Measurements from ENCODE around the gene GPN2. TPM values are rescaled to one million over a fixed set of nuclear protein-coding genes. Genes with fewer than 3 reads are reported as not detected.
"Not testable (repeated sequence)": the region's sequence is repeated elsewhere in the genome, so short reads cannot be mapped to it uniquely, and the experiment has no call there.

Gene GPN2
- total and polyA plus RNA-seq, 2 donors (not counting 1 experiment from before 2014, with no cell fraction given): 12.2 to 21.5 TPM

DNA sequence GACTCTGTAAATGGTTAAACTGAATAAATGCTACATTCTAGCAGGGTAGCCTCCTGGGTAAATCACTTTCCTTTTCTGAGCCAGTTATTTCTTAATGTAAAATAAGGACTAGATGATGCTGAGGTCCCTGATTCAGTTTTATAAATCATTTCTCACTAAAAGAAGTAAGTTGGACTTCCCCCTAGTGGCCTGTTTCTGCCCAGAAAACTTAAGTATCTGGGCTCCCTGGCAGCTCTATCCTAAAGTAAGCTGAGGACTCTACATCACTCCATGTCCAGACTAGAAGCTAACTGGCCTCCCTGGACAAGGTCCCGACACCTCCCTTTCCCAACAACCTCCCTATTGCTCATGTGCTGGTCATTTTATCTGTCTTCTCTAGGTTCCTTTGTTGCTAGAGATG, 3.0 kb downstream of the GPN2 start:
- peak; percentile 43 to 51 for DNase-seq (ENCODE audit: low read depth in 2 of 2)
- Histone ChIP-seq H3K9ac (ENCODE audit: insufficient read depth, low read length) (no peak overlapping the region), H3K4me1 (ENCODE audit: control insufficient read depth, extremely low read depth, insufficient read depth, low read length) (peaks cover 10% of the 10 kb centered on the region), H3K4me3 (replicated peaks in 1 of 4; ENCODE audit: control extremely low read depth in 1 of 4, insufficient read depth in 1 of 4, low read depth in 3 of 4, low read length in 4 of 4) (no peak overlapping the region), H3K27me3 (ENCODE audit: control insufficient read depth, insufficient read depth, low read length) (no peaks in the 10 kb centered on the region), H2AFZ (ENCODE audit: low read length) (no peak overlapping the region), H3K27ac (ENCODE audit: insufficient read depth, low read length) (no peak overlapping the region), H3K9me3 (ENCODE audit: control insufficient read depth, insufficient read depth, low read depth, low read length) (no peaks in the 10 kb centered on the region), H3K4me2 (ENCODE audit: extremely low read depth, insufficient read depth, low read length) (no peak overlapping the region), H3K79me2 (ENCODE audit: control insufficient read depth, insufficient read depth, low read length) (peaks cover 18% of the 10 kb centered on the region), H3K36me3 (ENCODE audit: control insufficient read depth, insufficient read depth, low read length) (peaks cover 17% of the 10 kb centered on the region), H4K20me1 (ENCODE audit: control insufficient read depth, extremely low read depth, insufficient read depth, low read length) (no peaks in the 10 kb centered on the region)
- TF ChIP-seq EZH2 (IDR thresholded peaks at IDR 0.05; ENCODE audit: low read length, missing control alignments): no peak
- TF ChIP-seq, protein P1, sequence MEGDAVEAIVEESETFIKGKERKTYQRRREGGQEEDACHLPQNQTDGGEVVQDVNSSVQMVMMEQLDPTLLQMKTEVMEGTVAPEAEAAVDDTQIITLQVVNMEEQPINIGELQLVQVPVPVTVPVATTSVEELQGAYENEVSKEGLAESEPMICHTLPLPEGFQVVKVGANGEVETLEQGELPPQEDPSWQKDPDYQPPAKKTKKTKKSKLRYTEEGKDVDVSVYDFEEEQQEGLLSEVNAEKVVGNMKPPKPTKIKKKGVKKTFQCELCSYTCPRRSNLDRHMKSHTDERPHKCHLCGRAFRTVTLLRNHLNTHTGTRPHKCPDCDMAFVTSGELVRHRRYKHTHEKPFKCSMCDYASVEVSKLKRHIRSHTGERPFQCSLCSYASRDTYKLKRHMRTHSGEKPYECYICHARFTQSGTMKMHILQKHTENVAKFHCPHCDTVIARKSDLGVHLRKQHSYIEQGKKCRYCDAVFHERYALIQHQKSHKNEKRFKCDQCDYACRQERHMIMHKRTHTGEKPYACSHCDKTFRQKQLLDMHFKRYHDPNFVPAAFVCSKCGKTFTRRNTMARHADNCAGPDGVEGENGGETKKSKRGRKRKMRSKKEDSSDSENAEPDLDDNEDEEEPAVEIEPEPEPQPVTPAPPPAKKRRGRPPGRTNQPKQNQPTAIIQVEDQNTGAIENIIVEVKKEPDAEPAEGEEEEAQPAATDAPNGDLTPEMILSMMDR (conservative IDR thresholded peaks at IDR 0.05 in 1 of 2, IDR thresholded peaks at IDR 0.05 in 1 of 2; ENCODE audit: low read depth in 1 of 2, low read length in 2 of 2): peak; percentile 44 to 54

DNA sequence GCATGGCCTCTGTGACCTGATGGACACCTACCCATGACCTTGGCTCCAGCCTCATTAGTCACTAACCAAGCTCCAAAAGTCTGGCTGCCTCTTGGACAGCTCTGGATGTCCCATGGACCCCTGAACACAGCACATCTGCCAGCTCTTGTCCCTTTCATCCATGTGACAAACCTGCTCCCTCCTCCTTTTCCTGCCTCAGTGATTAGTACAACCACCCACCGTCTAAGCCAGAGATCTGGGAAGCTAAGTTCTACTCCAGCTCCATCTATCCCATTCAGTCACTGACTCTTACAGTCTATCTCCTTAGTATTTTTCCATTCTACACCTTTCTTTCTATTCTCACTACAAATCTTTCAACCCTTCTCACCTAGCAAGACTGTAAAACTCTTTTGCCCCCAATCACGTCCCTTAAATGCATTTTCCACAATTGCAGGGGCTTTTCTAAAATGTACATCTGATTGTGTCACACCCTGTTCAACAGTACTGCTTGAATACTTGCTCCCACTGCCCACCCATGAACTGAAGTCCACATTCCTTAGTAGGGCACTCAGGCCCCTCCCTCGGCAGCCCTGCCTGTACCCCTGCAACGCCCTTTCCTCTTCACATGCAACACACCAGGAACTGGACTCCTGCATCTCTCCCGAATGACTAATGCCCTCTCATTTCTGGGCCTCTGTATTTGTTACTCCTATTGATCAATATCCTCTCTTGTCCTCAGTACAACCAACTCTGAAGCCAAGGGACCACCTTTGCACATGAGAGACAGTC, 7.2 kb downstream of the GPN2 start:
- Histone ChIP-seq H3K36me3 (ENCODE audit: control insufficient read depth, insufficient read depth, low read length) (peaks cover 21% of the 10 kb centered on the region), H3K4me3 (replicated peaks in 1 of 4; ENCODE audit: control extremely low read depth in 1 of 4, insufficient read depth in 1 of 4, low read depth in 3 of 4, low read length in 4 of 4) (no peak overlapping the region), H3K79me2 (ENCODE audit: control insufficient read depth, insufficient read depth, low read length) (no peaks in the 10 kb centered on the region), H3K4me1 (ENCODE audit: control insufficient read depth, extremely low read depth, insufficient read depth, low read length) (no peaks in the 10 kb centered on the region), H2AFZ (ENCODE audit: low read length) (no peak overlapping the region), H3K27ac (ENCODE audit: insufficient read depth, low read length) (no peak overlapping the region), H3K9ac (ENCODE audit: insufficient read depth, low read length) (no peak overlapping the region), H3K4me2 (ENCODE audit: extremely low read depth, insufficient read depth, low read length) (no peak overlapping the region), H3K27me3 (ENCODE audit: control insufficient read depth, insufficient read depth, low read length) (no peaks in the 10 kb centered on the region), H3K9me3 (ENCODE audit: control insufficient read depth, insufficient read depth, low read depth, low read length) (no peaks in the 10 kb centered on the region), H4K20me1 (ENCODE audit: control insufficient read depth, extremely low read depth, insufficient read depth, low read length) (no peaks in the 10 kb centered on the region)
- no peak for DNase-seq (ENCODE audit: low read depth in 2 of 2)
- no peak for TF ChIP-seq EZH2 (IDR thresholded peaks at IDR 0.05; ENCODE audit: low read length, missing control alignments)
- TF ChIP-seq, protein P1 (conservative IDR thresholded peaks at IDR 0.05 in 1 of 2, IDR thresholded peaks at IDR 0.05 in 1 of 2; ENCODE audit: low read depth in 1 of 2, low read length in 2 of 2): no peak

DNA sequence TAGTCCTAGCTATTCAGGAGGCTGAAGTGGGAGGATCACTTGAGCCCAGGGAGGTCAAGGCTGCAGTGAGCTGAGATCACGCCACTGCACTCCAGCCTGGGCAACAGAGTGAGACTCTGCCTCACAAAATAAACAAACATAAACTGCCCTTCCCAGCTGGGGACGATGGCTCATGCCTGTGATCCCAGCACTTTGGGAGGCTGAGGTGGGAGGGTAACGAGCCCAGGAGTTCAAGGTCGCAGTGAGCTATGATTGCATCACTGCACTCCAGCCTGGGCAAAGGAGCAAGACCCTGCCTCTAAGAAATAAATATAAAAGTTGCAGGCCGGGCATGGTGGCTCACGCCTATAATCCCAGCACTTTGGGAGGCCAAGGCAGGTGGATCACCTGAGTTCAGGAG, 8.5 kb downstream of the GPN2 start:
- H4K20me1 ChIP-seq (ENCODE audit: control insufficient read depth, extremely low read depth, insufficient read depth, low read length); H3K27ac ChIP-seq (ENCODE audit: insufficient read depth, low read length); H3K4me1 ChIP-seq (ENCODE audit: control insufficient read depth, extremely low read depth, insufficient read depth, low read length); DNase-seq (ENCODE audit: low read depth in 2 of 2); H2AFZ ChIP-seq (ENCODE audit: low read length); H3K79me2 ChIP-seq (ENCODE audit: control insufficient read depth, insufficient read depth, low read length); H3K4me3 ChIP-seq (replicated peaks in 1 of 4; ENCODE audit: control extremely low read depth in 1 of 4, insufficient read depth in 1 of 4, low read depth in 3 of 4, low read length in 4 of 4); H3K9me3 ChIP-seq (ENCODE audit: control insufficient read depth, insufficient read depth, low read depth, low read length); H3K27me3 ChIP-seq (ENCODE audit: control insufficient read depth, insufficient read depth, low read length); H3K4me2 ChIP-seq (ENCODE audit: extremely low read depth, insufficient read depth, low read length); H3K9ac ChIP-seq (ENCODE audit: insufficient read depth, low read length): not testable (repeated sequence)
- H3K36me3 ChIP-seq (ENCODE audit: control insufficient read depth, insufficient read depth, low read length): peaks cover 23% of the 10 kb centered on the region

All from fibroblast of lung (primary cell).